GM19397 (cell line): ENCODE measurements around the gene KYAT1.
"Not testable (repeated sequence)": the region's sequence is repeated elsewhere in the genome, so short reads cannot be mapped to it uniquely, and the experiment has no call there.

Experiments
- ATAC-seq: cut with Tn5 transposase; IDR thresholded peaks from one replicate; pipeline ENCODE4 v1.9.1; 2021; ENCODE audit warnings: mild to moderate bottlenecking, moderate library complexity; ENCODE audit not compliant: unreplicated experiment

The KYAT1 gene

GRCh38 chr9:128843171-128843570 lies 38.6 kb downstream of the KYAT1 start:
- ATAC-seq, result not testable (repeated sequence)

- ATAC-seq, result no peak
Measured at GRCh38 chr9:128841694-128842492, 39.9 kb downstream of the KYAT1 start.

- ATAC-seq, result no peak
Measured at GRCh38 chr9:128840524-128840923, 41.2 kb downstream of the KYAT1 start.

GRCh38 chr9:128838338-128838737 lies 43.4 kb downstream of the KYAT1 start:
- no peak for ATAC-seq

GRCh38 chr9:128836509-128837145 lies 45.1 kb downstream of the KYAT1 start:
- ATAC-seq, result no peak

- no peak for ATAC-seq
Measured at GRCh38 chr9:128835246-128836210, 46.2 kb downstream of the KYAT1 start.

- ATAC-seq, result no peak
Measured at GRCh38 chr9:128833696-128834095, 48.1 kb downstream of the KYAT1 start.

GRCh38 chr9:128829477-128830251 lies 52.1 kb downstream of the KYAT1 start, which contains the start of gene SPOUT1:
Gene SPOUT1 (minus strand): TSS chr9:128829794. CDS start chr9:128829780, 14 bp downstream.
- ATAC-seq, result peak; percentile 97

GRCh38 chr9:128828719-128829452 lies 52.9 kb downstream of the KYAT1 start:
- ATAC-seq, result peak; percentile 4

GRCh38 chr9:128828267-128828666 lies 53.5 kb downstream of the KYAT1 start:
- no peak for ATAC-seq

GRCh38 chr9:128825923-128826700 lies 55.6 kb downstream of the KYAT1 start:
- no peak for ATAC-seq

- ATAC-seq, result no peak
Measured at GRCh38 chr9:128824911-128825310, 56.8 kb downstream of the KYAT1 start.

- no peak for ATAC-seq
Measured at GRCh38 chr9:128823903-128824406, 57.8 kb downstream of the KYAT1 start.

GRCh38 chr9:128823362-128823902 lies 58.3 kb downstream of the KYAT1 start:
- ATAC-seq, result no peak

- ATAC-seq, result no peak
Measured at GRCh38 chr9:128822407-128823042, 59.2 kb downstream of the KYAT1 start.

GRCh38 chr9:128821584-128822406 lies 60.0 kb downstream of the KYAT1 start:
- no peak for ATAC-seq
